Liver (tissue), 3 donors: ENCODE data around the gene DDA1.
"Not testable (repeated sequence)": the region's sequence is repeated elsewhere in the genome, so short reads cannot be mapped to it uniquely, and the experiment has no call there.

Experiments used
- ATF3 ChIP-seq: IDR thresholded peaks from 2 replicates; pipeline ENCODE4 v1.6.1; 2016; ENCODE audit warnings: antibody characterized with exemption
- FOXA1 ChIP-seq: IDR thresholded peaks from 2 replicates; pipeline ENCODE4 v1.6.1; 2016; ENCODE audit warnings: antibody characterized with exemption
- RAD21 ChIP-seq, 2 donors: IDR thresholded peaks; 2 replicates each; pipeline ENCODE4 v1.6.1; 2016; ENCODE audit warnings: antibody characterized with exemption in 2 of 2, mild to moderate bottlenecking in 2 of 2
- REST ChIP-seq: IDR thresholded peaks from 2 replicates; pipeline ENCODE4 v1.6.1; 2016; ENCODE audit warnings: antibody characterized with exemption, mild to moderate bottlenecking
- SP1 ChIP-seq: IDR thresholded peaks from 2 replicates; pipeline ENCODE4 v1.6.1; 2018; ENCODE audit warnings: antibody characterized with exemption, mild to moderate bottlenecking
- ZBTB33 ChIP-seq: IDR thresholded peaks from 2 replicates; pipeline ENCODE4 v1.6.1; 2016; ENCODE audit warnings: antibody characterized with exemption
- TF ChIP-seq, protein P1 (sequence below): fragments of 150-350 bp; IDR thresholded peaks from 2 replicates; pipeline ENCODE4 v1.5.1; 2017; ENCODE audit warnings: improper control_type of control experiment, low read depth, low read length; ENCODE audit not compliant: missing input control
- donor health status: healthy.
- donor health status: healthy.

DNA sequence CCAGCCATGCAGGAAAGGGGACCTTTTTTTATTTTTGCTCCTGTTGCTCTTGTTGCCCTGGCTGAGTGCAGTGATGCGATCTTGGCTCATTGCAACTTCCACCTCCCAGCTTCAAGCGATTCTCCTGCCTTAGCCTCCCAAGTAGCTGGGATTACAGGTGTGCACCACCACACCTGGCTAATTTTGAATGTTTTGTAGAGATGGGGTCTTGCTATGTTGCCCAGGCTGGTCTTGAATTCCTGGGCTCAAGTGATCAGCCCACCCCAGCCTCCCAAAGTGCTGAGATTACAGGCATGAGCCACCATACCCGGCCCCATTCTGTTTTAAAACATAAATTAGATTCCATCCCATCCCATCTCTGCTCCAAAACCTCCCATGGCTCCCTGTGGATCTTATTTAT lies 34.5 kb upstream of the DDA1 start:
- TF ChIP-seq, protein P1, sequence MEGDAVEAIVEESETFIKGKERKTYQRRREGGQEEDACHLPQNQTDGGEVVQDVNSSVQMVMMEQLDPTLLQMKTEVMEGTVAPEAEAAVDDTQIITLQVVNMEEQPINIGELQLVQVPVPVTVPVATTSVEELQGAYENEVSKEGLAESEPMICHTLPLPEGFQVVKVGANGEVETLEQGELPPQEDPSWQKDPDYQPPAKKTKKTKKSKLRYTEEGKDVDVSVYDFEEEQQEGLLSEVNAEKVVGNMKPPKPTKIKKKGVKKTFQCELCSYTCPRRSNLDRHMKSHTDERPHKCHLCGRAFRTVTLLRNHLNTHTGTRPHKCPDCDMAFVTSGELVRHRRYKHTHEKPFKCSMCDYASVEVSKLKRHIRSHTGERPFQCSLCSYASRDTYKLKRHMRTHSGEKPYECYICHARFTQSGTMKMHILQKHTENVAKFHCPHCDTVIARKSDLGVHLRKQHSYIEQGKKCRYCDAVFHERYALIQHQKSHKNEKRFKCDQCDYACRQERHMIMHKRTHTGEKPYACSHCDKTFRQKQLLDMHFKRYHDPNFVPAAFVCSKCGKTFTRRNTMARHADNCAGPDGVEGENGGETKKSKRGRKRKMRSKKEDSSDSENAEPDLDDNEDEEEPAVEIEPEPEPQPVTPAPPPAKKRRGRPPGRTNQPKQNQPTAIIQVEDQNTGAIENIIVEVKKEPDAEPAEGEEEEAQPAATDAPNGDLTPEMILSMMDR, result not testable (repeated sequence)
- not testable (repeated sequence) for TF ChIP-seq FOXA1; SP1; RAD21 (IDR thresholded peaks at IDR 0.05); ZBTB33; ATF3; REST
